ENCODE data around the gene CDC42BPG.

CDC42BPG gene

GRCh38 chr11:64787526-64788320, 56.7 kb downstream of the CDC42BPG start:
- H3K9me3 ChIP-seq (ENCODE audit: control insufficient read depth, insufficient read depth, low read depth, low read length) = no peaks in the 10 kb centered on the region
- H3K36me3 ChIP-seq (ENCODE audit: control insufficient read depth, insufficient read depth, low read length) = peaks cover 24% of the 10 kb centered on the region
- no peaks in the 10 kb centered on the region for H3K27me3 ChIP-seq (ENCODE audit: control insufficient read depth, insufficient read depth, low read length)
- H3K27ac ChIP-seq (ENCODE audit: low read depth, low read length) = no peak overlapping the region
- H3K4me1 ChIP-seq (ENCODE audit: control insufficient read depth, insufficient read depth, low read length) = no peaks in the 10 kb centered on the region
- no peak overlapping the region for H3K9ac ChIP-seq (ENCODE audit: low read length)
- H3K4me3 ChIP-seq (ENCODE audit: low read depth, low read length) = no peak overlapping the region

DNA sequence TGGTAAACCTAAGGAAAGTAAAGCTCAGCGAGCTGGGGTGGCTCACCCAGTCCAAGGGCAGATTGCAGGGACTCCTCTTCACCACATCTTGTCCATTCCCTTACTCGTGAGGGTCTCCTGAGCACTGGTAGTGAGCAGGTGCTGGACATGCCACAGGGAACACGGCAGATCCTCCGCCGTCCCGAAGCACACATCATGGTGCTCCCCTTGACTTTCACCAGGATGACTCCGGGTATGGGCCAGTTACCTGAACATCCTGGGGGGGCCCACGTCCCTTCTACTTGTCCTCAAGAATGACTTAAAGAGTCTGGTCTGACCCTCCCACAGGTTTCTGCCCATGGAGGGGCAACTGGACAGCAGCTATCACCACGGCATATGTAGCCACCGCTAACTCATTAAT, 58.1 kb downstream of the CDC42BPG start:
- H3K4me1 ChIP-seq (ENCODE audit: control insufficient read depth, insufficient read depth, low read length) = 0 out of 2 replicates have a peak, but pooled peaks cover 2% of the 10 kb centered on the region
- H3K4me3 ChIP-seq (ENCODE audit: low read depth, low read length) = no peak overlapping the region
- peaks cover 23% of the 10 kb centered on the region for H3K36me3 ChIP-seq (ENCODE audit: control insufficient read depth, insufficient read depth, low read length)
- no peaks in the 10 kb centered on the region for H3K9me3 ChIP-seq (ENCODE audit: control insufficient read depth, insufficient read depth, low read depth, low read length)
- no peak overlapping the region for H3K27ac ChIP-seq (ENCODE audit: low read depth, low read length)
- no peak overlapping the region for H3K9ac ChIP-seq (ENCODE audit: low read length)
- H3K27me3 ChIP-seq (ENCODE audit: control insufficient read depth, insufficient read depth, low read length) = no peaks in the 10 kb centered on the region

DNA sequence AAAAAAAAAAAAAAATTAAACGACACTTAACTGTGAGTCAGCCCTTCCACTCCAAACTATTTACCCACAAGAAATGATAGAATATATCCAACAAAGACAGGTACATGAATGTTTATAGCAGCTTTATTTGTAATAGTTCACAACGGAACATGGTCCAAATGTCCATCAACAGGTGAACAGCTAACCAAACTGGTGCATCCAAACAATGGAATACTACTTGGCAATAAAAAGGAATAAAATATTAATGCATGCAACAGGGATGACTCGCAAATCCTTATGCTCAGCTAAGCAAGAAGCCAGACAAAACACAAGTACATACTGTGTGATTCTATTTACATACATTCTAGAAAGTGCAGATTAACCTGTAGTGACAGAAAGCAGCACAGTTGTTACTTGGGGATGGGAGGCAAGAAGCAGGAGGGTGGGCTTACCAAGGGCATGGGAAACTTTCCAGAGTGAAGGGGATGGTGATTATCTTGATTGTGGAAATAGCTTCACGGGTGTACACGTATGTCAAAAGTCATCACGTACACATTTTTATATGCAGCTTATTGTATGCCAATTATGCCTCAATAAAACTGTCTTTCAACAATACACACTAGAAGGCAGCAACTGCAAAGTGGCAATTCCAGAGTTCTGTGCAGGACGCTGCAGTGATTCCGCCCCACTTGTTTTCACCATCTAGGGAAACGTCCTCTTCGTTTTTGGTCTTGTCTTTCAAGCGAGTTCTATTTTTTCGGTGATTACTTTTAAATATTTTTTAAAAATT, 59.5 kb downstream of the CDC42BPG start:
- no peaks in the 10 kb centered on the region for H3K9me3 ChIP-seq (ENCODE audit: control insufficient read depth, insufficient read depth, low read depth, low read length)
- H3K4me1 ChIP-seq (ENCODE audit: control insufficient read depth, insufficient read depth, low read length) = 0 out of 2 replicates have a peak, but pooled peaks cover 2% of the 10 kb centered on the region
- no peak overlapping the region for H3K9ac ChIP-seq (ENCODE audit: low read length)
- no peak overlapping the region for H3K4me3 ChIP-seq (ENCODE audit: low read depth, low read length)
- H3K27ac ChIP-seq (ENCODE audit: low read depth, low read length) = no peak overlapping the region
- H3K27me3 ChIP-seq (ENCODE audit: control insufficient read depth, insufficient read depth, low read length) = no peaks in the 10 kb centered on the region
- H3K36me3 ChIP-seq (ENCODE audit: control insufficient read depth, insufficient read depth, low read length) = peaks cover 14% of the 10 kb centered on the region

- H3K4me3 ChIP-seq (ENCODE audit: low read depth, low read length) = peak within 1 kb of the TSS; percentile 89
- H3K27me3 ChIP-seq (ENCODE audit: control insufficient read depth, insufficient read depth, low read length) = no peaks in the 10 kb centered on the region
- H3K9me3 ChIP-seq (ENCODE audit: control insufficient read depth, insufficient read depth, low read depth, low read length) = no peaks in the 10 kb centered on the region
- peak within 1 kb of the TSS; percentile 94 for H3K9ac ChIP-seq (ENCODE audit: low read length)
- H3K4me1 ChIP-seq (ENCODE audit: control insufficient read depth, insufficient read depth, low read length) = peaks cover 7% of the 10 kb centered on the region
- H3K36me3 ChIP-seq (ENCODE audit: control insufficient read depth, insufficient read depth, low read length) = peaks cover 39% of the 10 kb centered on the region
- H3K27ac ChIP-seq (ENCODE audit: low read depth, low read length) = peak within 1 kb of the TSS; percentile 93
Measured at GRCh38 chr11:64778473-64779298, 65.8 kb downstream of the CDC42BPG start, which contains the start of gene SF1. Gene SF1, minus strand, starts transcription at chr11:64778542. Its CDS starts 150 bp downstream, at chr11:64778392.

GRCh38 chr11:64778223-64778472, 66.3 kb downstream of the CDC42BPG start:
- peaks cover 44% of the 10 kb centered on the region for H3K36me3 ChIP-seq (ENCODE audit: control insufficient read depth, insufficient read depth, low read length)
- H3K9me3 ChIP-seq (ENCODE audit: control insufficient read depth, insufficient read depth, low read depth, low read length) = no peaks in the 10 kb centered on the region
- peak overlapping the region; percentile 78 for H3K4me3 ChIP-seq (ENCODE audit: low read depth, low read length)
- H3K4me1 ChIP-seq (ENCODE audit: control insufficient read depth, insufficient read depth, low read length) = peaks cover 7% of the 10 kb centered on the region
- H3K27ac ChIP-seq (ENCODE audit: low read depth, low read length) = peak overlapping the region; percentile 93
- peak overlapping the region; percentile 94 for H3K9ac ChIP-seq (ENCODE audit: low read length)
- H3K27me3 ChIP-seq (ENCODE audit: control insufficient read depth, insufficient read depth, low read length) = no peaks in the 10 kb centered on the region

DNA sequence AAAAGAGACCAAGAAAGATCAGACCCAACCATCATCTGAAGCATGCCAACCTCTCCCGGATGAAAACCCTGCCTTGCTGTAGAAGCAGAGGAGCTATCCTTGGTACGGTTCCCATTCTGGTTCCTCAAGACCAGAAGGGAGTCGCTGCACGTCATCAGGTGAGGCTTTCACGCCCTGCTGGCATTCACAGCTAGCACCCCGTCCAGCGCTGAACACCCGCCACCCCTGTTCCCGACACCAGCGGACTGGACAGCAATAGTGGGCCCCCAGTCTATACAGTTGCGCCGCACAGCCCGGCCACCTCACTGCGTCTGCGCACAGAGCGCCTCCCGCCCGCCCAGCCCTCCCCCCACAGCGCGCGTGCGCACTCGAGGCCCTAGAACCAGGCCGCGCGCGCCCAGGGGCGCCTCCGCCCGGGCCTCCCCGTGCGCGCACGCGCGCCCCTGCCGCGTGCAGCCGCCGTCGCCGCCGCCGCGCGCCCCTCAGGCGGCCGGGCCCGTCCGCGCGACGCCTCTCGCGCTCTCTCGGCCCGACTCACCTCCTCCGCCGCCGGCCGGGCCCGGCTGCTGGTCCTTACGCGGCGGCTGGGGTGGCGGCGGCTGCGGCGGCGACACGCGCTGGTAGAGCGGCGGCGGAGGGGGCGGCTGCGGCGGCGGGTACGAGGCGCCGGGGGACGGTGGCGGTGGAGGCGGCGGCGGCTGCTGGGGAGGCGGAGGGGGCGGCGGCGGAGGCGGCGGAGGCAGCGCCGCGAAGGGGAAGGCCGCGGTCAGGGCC, 66.8 kb downstream of the CDC42BPG start:
- Histone ChIP-seq H3K27ac (ENCODE audit: low read depth, low read length) (no peak overlapping the region), H3K9me3 (ENCODE audit: control insufficient read depth, insufficient read depth, low read depth, low read length) (no peaks in the 10 kb centered on the region), H3K9ac (ENCODE audit: low read length) (peak overlapping the region; percentile 94), H3K27me3 (ENCODE audit: control insufficient read depth, insufficient read depth, low read length) (no peaks in the 10 kb centered on the region), H3K36me3 (ENCODE audit: control insufficient read depth, insufficient read depth, low read length) (peaks cover 49% of the 10 kb centered on the region), H3K4me1 (ENCODE audit: control insufficient read depth, insufficient read depth, low read length) (peaks cover 7% of the 10 kb centered on the region), H3K4me3 (ENCODE audit: low read depth, low read length) (peak overlapping the region; percentile 89)

DNA sequence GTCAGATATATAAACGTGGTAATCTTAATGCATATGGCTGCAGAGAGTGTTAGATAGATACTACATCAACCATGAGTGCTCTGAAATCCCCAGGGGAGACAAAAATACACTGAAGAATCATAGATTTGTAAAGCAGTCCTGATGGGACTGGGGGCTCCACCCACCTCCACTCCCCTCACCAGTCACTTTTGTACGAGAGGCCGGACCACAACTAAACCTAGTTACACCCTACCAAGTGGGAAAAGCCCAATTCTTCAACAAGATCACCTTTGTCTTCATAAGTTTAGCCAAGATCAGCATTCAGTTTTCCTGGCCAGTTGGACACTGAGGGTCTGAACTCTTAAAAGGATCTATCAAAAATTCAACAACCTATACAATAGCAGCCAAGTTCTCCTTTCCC, 67.6 kb downstream of the CDC42BPG start:
- peaks cover 5% of the 10 kb centered on the region for H3K4me1 ChIP-seq (ENCODE audit: control insufficient read depth, insufficient read depth, low read length)

GRCh38 chr11:64776425-64776824, 68.0 kb downstream of the CDC42BPG start:
- Histone ChIP-seq H3K27ac (ENCODE audit: low read depth, low read length) (no peak overlapping the region), H3K36me3 (ENCODE audit: control insufficient read depth, insufficient read depth, low read length) (peaks cover 61% of the 10 kb centered on the region), H3K27me3 (ENCODE audit: control insufficient read depth, insufficient read depth, low read length) (no peaks in the 10 kb centered on the region), H3K9ac (ENCODE audit: low read length) (no peak overlapping the region), H3K4me3 (ENCODE audit: low read depth, low read length) (peak overlapping the region; percentile 89), H3K4me1 (ENCODE audit: control insufficient read depth, insufficient read depth, low read length) (peaks cover 5% of the 10 kb centered on the region), H3K9me3 (ENCODE audit: control insufficient read depth, insufficient read depth, low read depth, low read length) (no peaks in the 10 kb centered on the region)

More for the DNA sequence above, 67.6 kb downstream of the CDC42BPG start:
- no peaks in the 10 kb centered on the region for H3K9me3 ChIP-seq (ENCODE audit: control insufficient read depth, insufficient read depth, low read depth, low read length)
- no peaks in the 10 kb centered on the region for H3K27me3 ChIP-seq (ENCODE audit: control insufficient read depth, insufficient read depth, low read length)
- peak overlapping the region; percentile 71 for H3K9ac ChIP-seq (ENCODE audit: low read length)
- no peak overlapping the region for H3K27ac ChIP-seq (ENCODE audit: low read depth, low read length)
- H3K4me3 ChIP-seq (ENCODE audit: low read depth, low read length) = peak overlapping the region; percentile 89
- peaks cover 57% of the 10 kb centered on the region for H3K36me3 ChIP-seq (ENCODE audit: control insufficient read depth, insufficient read depth, low read length)

DNA sequence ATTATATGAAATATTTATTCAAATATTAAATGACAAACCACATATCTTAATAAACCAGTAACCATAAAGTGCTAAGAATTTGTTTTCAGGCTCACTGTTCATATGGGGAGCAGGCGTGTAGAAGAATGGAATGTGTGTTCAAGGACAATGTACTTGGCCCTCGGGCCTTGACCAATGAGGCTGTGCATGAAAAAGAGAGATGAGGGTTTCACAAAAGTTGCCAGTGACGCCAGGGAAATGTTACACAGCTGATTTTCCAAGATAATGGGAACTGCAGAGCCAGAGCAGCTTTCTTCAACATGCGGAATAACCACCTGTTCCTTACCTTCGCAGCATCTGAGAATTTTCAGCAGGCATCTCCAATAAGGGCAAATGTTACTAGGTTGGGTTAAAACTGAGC, 70.3 kb downstream of the CDC42BPG start:
- Histone ChIP-seq H3K9ac (ENCODE audit: low read length) (no peak overlapping the region), H3K4me1 (ENCODE audit: control insufficient read depth, insufficient read depth, low read length) (peaks cover 5% of the 10 kb centered on the region), H3K27me3 (ENCODE audit: control insufficient read depth, insufficient read depth, low read length) (no peaks in the 10 kb centered on the region), H3K9me3 (ENCODE audit: control insufficient read depth, insufficient read depth, low read depth, low read length) (no peaks in the 10 kb centered on the region), H3K27ac (ENCODE audit: low read depth, low read length) (no peak overlapping the region), H3K36me3 (ENCODE audit: control insufficient read depth, insufficient read depth, low read length) (peaks cover 84% of the 10 kb centered on the region), H3K4me3 (ENCODE audit: low read depth, low read length) (no peak overlapping the region)

Measured in HUES6 (cell line).